ENCODE results near the gene KCNH5. TPM values are rescaled to one million over a fixed set of nuclear protein-coding genes. Genes with fewer than 3 reads are reported as not detected.

Gene KCNH5
- total RNA-seq, 1 donor: 0.36 TPM

- DNase-seq (ENCODE audit: low read depth): no peak
- TF ChIP-seq CTCF (IDR thresholded peaks at IDR 0.05; ENCODE audit: insufficient read depth, low read length): no peak
- H3K4me3 ChIP-seq (ENCODE audit: low read depth, low read length): no peak overlapping the region
These were observed 390.1 kb downstream of the KCNH5 start for GRCh38 chr14:62655166-62655565.

GRCh38 chr14:62654641-62655040, 390.6 kb downstream of the KCNH5 start:
- peak; percentile 20 for DNase-seq (ENCODE audit: low read depth)
- no peak for TF ChIP-seq CTCF (IDR thresholded peaks at IDR 0.05; ENCODE audit: insufficient read depth, low read length)
- H3K4me3 ChIP-seq (ENCODE audit: low read depth, low read length): no peak overlapping the region

Other genes starting within 250 kb of the KCNH5 start
- 7.4 and 13.5 TPM in 2 replicates for gene RHOJ, start 159.0 kb upstream of the KCNH5 start, total RNA-seq (ENCODE audit: low replicate concordance)

Measured in fibroblast of the aortic adventitia (primary cell).